Endometrial microvascular endothelial cells (primary cell): ENCODE data around the gene NRIP3. TPM values are rescaled to one million over a fixed set of nuclear protein-coding genes. Genes with fewer than 3 reads are reported as not detected.
"Not testable (repeated sequence)": the region's sequence is repeated elsewhere in the genome, so short reads cannot be mapped to it uniquely, and the experiment has no call there.

Experiments used
- in situ Hi-C: cut with HindIII; loops from 2 replicates; pipeline ENCODE4 v1.10.0; 2017; ENCODE audit warnings: low sequenced_read_pairs, low pct_unique_long_range_greater_than_20kb; ENCODE audit errors: inconsistent ontology term
- total RNA-seq: library from RNA; depleted of rRNA; stranded (reverse); fragments of >200 nt; gene quantifications from one replicate; pipeline ENCODE4 v1.2.3, GENCODE V29; 2015; ENCODE audit errors: inconsistent ontology term

The NRIP3 gene
- total RNA-seq, 1 donor from 2014 or later: 26.9 TPM

- in situ Hi-C loops: not testable (repeated sequence)
Measured at GRCh38 chr11:8986772-8987171, 17.0 kb downstream of the NRIP3 start.

GRCh38 chr11:8985462-8985861 lies 18.3 kb downstream of the NRIP3 start:
- in situ Hi-C loops: no loop called here

- in situ Hi-C loops: no loop called here
Measured at GRCh38 chr11:8983552-8983951, 20.2 kb downstream of the NRIP3 start.

- in situ Hi-C loops: no loop called here
Measured at GRCh38 chr11:8980485-8980884, 23.3 kb downstream of the NRIP3 start.

- in situ Hi-C loops: not testable (repeated sequence)
Measured at GRCh38 chr11:8979365-8979764, 24.4 kb downstream of the NRIP3 start.

- in situ Hi-C loops: no loop called here
Measured at GRCh38 chr11:8973121-8973520, 30.7 kb downstream of the NRIP3 start.

- in situ Hi-C loops: no loop called here
Measured at GRCh38 chr11:8971924-8972316, 31.9 kb downstream of the NRIP3 start.

- in situ Hi-C loops: no loop called here
Measured at GRCh38 chr11:8971196-8971923, 32.4 kb downstream of the NRIP3 start.

GRCh38 chr11:8967184-8967583 lies 36.6 kb downstream of the NRIP3 start:
- in situ Hi-C loops: no loop called here

- in situ Hi-C loops: no loop called here
Measured at GRCh38 chr11:8964324-8965320, 39.2 kb downstream of the NRIP3 start, which contains the start of gene TMEM9B. TSS of gene TMEM9B (minus strand) at chr11:8964442. CDS start at chr11:8964313, 129 bp downstream.

GRCh38 chr11:8963569-8964323 lies 40.1 kb downstream of the NRIP3 start:
- in situ Hi-C loops: no loop called here

GRCh38 chr11:8962841-8963240 lies 41.0 kb downstream of the NRIP3 start:
- in situ Hi-C loops: no loop called here

GRCh38 chr11:8961401-8961800 lies 42.4 kb downstream of the NRIP3 start:
- in situ Hi-C loops: no loop called here

GRCh38 chr11:8959546-8960166 lies 44.1 kb downstream of the NRIP3 start:
- in situ Hi-C loops: no loop called here

- in situ Hi-C loops: no loop called here
Measured at GRCh38 chr11:8956860-8957259, 46.9 kb downstream of the NRIP3 start.

- in situ Hi-C loops: no loop called here
Measured at GRCh38 chr11:8948886-8949285, 54.9 kb downstream of the NRIP3 start.

GRCh38 chr11:8947230-8947943 lies 56.4 kb downstream of the NRIP3 start:
- in situ Hi-C loops: no loop called here

GRCh38 chr11:8942518-8943066 lies 61.2 kb downstream of the NRIP3 start, which contains the start of gene ASCL3:
TSS of gene ASCL3 (minus strand) at chr11:8943016. CDS start at chr11:8938161, 4,855 bp downstream.
- in situ Hi-C loops: no loop called here
